Fibroblast of mammary gland (primary cell): ENCODE measurements around the gene CD163.
"Not testable (repeated sequence)": the region's sequence is repeated elsewhere in the genome, so short reads cannot be mapped to it uniquely, and the experiment has no call there.

Experiments used
- DNase-seq: peaks from one replicate; pipeline ENCODE4 v3.0.0-alpha.2; 2010; ENCODE audit warnings: low read depth
- H3K4me3 ChIP-seq: 2 replicates; pipeline ENCODE4 v1.5.1; 2011; ENCODE audit warnings: low read depth, mild to moderate bottlenecking, low read length, moderate library complexity; ENCODE audit not compliant: control insufficient read depth
- TF ChIP-seq, protein P1 (sequence below): conservative IDR thresholded peaks from 2 replicates; pipeline ENCODE4 v1.5.1; 2011; ENCODE audit warnings: low read depth, low read length, inconsistent platforms; ENCODE audit not compliant: control insufficient read depth, insufficient read depth

The CD163 gene

DNA sequence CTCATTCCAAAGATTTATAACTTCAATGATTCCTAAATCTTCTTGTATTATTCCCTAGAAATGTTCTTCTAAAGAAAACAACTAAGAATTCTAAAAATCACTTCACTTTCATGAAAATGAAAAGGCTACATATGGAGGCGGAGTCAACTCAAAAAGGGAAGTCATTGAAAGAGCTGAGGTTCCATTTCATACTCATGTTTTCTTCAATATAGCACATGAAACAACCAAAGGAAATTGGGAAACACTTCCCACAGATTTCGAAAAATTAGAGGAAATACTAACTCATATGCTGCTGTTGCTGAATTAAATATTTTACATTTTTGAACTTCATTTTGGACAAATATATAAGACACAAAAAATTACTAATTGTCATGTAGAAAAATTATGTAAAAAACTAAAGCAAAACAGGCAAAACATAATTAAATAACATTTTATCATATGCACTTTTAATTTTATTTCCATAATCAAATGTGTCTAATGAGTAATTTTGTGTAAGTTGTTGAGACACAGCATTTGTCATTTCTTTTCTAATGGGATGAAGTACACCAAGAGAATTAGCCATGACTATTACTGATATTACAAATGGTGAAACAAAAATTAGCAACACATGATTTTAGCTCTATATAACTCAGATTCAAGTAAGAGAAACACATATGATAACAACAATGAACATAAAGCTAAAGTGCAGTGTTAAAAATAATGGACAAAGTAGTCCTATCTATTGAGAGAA, at the start of gene CD163:
Gene CD163, minus strand, starts transcription at position 92 of the 730 bp plus-strand sequence. Its CDS starts 87 bp downstream, at position 5.
- DNase-seq = peak; percentile 12
- H3K4me3 ChIP-seq = no peak within 1 kb of the TSS
- TF ChIP-seq, protein P1, sequence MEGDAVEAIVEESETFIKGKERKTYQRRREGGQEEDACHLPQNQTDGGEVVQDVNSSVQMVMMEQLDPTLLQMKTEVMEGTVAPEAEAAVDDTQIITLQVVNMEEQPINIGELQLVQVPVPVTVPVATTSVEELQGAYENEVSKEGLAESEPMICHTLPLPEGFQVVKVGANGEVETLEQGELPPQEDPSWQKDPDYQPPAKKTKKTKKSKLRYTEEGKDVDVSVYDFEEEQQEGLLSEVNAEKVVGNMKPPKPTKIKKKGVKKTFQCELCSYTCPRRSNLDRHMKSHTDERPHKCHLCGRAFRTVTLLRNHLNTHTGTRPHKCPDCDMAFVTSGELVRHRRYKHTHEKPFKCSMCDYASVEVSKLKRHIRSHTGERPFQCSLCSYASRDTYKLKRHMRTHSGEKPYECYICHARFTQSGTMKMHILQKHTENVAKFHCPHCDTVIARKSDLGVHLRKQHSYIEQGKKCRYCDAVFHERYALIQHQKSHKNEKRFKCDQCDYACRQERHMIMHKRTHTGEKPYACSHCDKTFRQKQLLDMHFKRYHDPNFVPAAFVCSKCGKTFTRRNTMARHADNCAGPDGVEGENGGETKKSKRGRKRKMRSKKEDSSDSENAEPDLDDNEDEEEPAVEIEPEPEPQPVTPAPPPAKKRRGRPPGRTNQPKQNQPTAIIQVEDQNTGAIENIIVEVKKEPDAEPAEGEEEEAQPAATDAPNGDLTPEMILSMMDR = no peak

DNA sequence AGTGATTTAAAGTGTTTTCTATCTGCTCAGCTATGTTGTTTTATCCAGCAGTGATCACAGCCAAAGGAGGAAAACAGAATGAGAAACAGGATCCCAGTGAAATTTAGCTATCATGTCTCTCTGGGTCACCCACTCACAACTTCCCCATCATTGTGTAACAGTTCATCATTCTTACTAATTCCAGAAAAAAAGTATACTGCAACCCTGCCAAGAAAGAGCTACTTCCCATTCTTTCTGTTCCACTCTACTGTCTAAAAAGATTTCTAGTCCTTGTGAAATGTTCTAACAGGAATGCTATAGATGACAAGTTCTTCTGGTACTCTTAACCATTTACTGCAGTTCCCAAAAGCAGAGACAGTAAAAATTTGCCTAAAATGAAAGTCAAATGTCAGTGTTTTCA, 39.2 kb upstream of the CD163 start:
- DNase-seq = peak; percentile 86
- TF ChIP-seq, protein P1 = no peak
- no peak overlapping the region for H3K4me3 ChIP-seq

- no peak for DNase-seq
- H3K4me3 ChIP-seq = no peak overlapping the region
- TF ChIP-seq, protein P1 = no peak
Measured at GRCh38 chr12:7542046-7542445, 38.5 kb upstream of the CD163 start.

DNA sequence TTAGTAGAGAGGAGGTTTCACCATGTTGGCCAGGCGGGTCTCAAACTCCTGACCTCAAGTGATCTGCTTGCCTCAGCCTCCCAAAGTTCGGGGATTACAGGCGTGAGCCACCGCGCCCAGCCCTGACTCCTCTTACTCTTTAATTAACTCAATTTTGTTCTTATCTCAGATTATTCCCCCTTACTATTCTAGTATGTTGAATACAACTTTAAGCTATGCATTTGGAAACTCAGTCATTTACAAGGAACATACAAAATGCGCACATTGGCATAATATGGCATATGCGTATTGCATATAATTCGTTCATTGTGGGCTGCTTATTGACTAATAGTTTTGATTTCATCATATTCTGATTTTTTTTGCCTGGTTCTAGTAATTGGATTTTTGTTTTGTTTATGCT, 10.8 kb upstream of the CD163 start:
- TF ChIP-seq, protein P1 = no peak

DNA sequence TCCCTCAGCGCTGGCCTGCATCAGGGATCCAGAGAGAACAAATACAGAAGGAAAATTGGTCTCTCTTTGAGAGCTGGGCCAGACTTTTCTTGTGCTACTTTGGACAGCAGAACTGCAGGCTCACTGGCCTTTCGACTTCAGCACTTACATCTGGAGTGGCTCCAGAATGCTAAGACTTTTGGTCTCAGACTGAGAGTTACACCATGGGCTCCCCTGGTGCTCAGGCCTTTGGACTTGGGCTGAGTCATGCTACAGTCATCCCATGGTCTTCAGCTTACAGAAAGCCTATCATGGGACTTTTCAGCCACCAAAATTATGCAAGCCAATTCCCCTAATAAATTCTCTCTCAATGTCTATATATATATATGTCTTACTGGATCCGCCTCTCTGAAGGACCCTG, 9.0 kb upstream of the CD163 start:
- no peak overlapping the region for H3K4me3 ChIP-seq
- peak; percentile 99 for DNase-seq
- TF ChIP-seq, protein P1 = no peak

More for the DNA sequence above, 10.8 kb upstream of the CD163 start:
- DNase-seq = no peak
- no peak overlapping the region for H3K4me3 ChIP-seq

GRCh38 chr12:7509793-7510470, 6.4 kb upstream of the CD163 start:
- H3K4me3 ChIP-seq, DNase-seq: not testable (repeated sequence)

DNA sequence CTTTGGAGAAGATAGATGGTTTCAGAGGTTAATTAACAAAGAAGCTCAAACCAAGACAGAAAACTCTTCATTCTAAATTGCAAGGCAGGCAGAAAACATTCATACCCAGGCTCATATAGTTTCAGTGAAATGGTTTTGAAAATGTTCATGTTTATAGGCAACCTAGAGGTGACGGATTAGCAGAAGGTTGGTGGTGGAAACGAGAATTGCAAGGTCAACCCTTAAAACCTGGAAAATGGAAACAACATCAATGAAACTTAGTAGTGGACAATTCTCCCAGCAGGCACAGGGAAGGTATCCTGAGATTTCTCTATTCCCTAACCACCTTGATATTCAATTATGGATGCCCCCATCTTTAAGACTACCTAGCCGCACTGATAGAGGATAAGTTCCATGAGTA, 965 bp downstream of the CD163 start:
- no peak for DNase-seq
- TF ChIP-seq, protein P1 = no peak
- no peak overlapping the region for H3K4me3 ChIP-seq
